GM18907 (cell line): ENCODE measurements around the gene BOD1.
"Not testable (repeated sequence)": the region's sequence is repeated elsewhere in the genome, so short reads cannot be mapped to it uniquely, and the experiment has no call there.

Experiments
- ATAC-seq: cut with Tn5 transposase; IDR thresholded peaks from one replicate; pipeline ENCODE4 v1.9.1; 2021; ENCODE audit warnings: mild to moderate bottlenecking, moderate library complexity; ENCODE audit not compliant: unreplicated experiment

The BOD1 gene

GRCh38 chr5:173620784-173621183 lies 4.3 kb upstream of the BOD1 start:
- ATAC-seq = no peak

GRCh38 chr5:173618927-173619519 lies 2.6 kb upstream of the BOD1 start:
- ATAC-seq = no peak

GRCh38 chr5:173615884-173616576 lies 420 bp downstream of the BOD1 start:
- ATAC-seq = peak; percentile 62

GRCh38 chr5:173614591-173614990 lies 1.9 kb downstream of the BOD1 start:
- no peak for ATAC-seq

- no peak for ATAC-seq
These were observed 2.9 kb downstream of the BOD1 start for GRCh38 chr5:173613433-173614159.

GRCh38 chr5:173612948-173613347 lies 3.5 kb downstream of the BOD1 start:
- ATAC-seq = no peak

- ATAC-seq = no peak
These were observed 4.7 kb downstream of the BOD1 start for GRCh38 chr5:173611706-173612105.

- ATAC-seq = no peak
These were observed 12.3 kb downstream of the BOD1 start for GRCh38 chr5:173604141-173604540.

- no peak for ATAC-seq
These were observed 14.0 kb downstream of the BOD1 start for GRCh38 chr5:173602423-173602822.

- no peak for ATAC-seq
These were observed 17.8 kb downstream of the BOD1 start for GRCh38 chr5:173598686-173599085.

GRCh38 chr5:173597304-173597703 lies 19.1 kb downstream of the BOD1 start:
- no peak for ATAC-seq

GRCh38 chr5:173595841-173596240 lies 20.6 kb downstream of the BOD1 start:
- no peak for ATAC-seq

GRCh38 chr5:173594061-173594460 lies 22.4 kb downstream of the BOD1 start:
- ATAC-seq = no peak

GRCh38 chr5:173592050-173592669 lies 24.3 kb downstream of the BOD1 start:
- no peak for ATAC-seq

- no peak for ATAC-seq
These were observed 25.4 kb downstream of the BOD1 start for GRCh38 chr5:173591056-173591514.

GRCh38 chr5:173590436-173591055 lies 25.9 kb downstream of the BOD1 start:
- ATAC-seq = no peak

- not testable (repeated sequence) for ATAC-seq
These were observed 30.3 kb downstream of the BOD1 start for GRCh38 chr5:173586133-173586532.

- ATAC-seq = no peak
These were observed 33.1 kb downstream of the BOD1 start for GRCh38 chr5:173583346-173583745.

GRCh38 chr5:173582216-173583111 lies 34.0 kb downstream of the BOD1 start:
- ATAC-seq = peak; percentile 41
